ENCODE results near the gene MACROD2. TPM values are rescaled to one million over a fixed set of nuclear protein-coding genes. Genes with fewer than 3 reads are reported as not detected.

MACROD2 gene
- polyA plus RNA-seq, 1 donor from 2014 or later, result 23.2 TPM

DNA sequence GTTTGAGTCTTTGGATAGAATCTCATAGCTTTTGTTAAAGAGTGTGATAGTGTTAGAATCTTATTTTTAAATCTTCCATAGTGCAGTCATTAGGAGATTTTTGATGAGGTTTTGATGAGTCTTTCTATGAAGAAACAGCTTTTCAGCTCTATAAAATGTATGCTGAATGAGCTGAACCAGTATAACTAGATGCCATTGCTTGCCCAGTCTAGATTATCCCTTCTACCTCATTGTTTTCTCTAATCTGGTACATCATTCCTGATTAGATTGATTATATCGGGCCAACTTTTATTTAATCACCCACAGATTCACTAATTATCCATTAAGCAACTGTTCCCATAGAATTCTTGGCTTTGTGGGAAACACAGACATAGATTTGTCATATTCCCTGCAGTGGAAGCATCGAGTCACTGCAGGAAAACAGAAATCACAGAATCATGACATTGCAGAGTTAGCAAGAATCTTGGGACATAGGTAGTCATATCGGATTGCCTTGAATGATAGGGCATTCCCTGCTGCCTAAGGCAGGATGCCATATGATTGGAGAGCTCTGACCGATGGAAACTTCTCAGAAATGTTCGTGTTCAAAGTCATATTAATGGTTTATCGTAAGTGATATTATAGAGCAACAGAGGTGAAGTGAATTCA is 1224.8 kb downstream of the MACROD2 start:
- Histone ChIP-seq H3K9ac (ENCODE audit: low read length) (no peak overlapping the region), H3F3A (ENCODE audit: insufficient read depth, low read length, poor library complexity, severe bottlenecking) (no peaks in the 10 kb centered on the region), H3K79me2 (replicated peaks; ENCODE audit: insufficient read depth, low read length) (no peaks in the 10 kb centered on the region), H3K4me3 (ENCODE audit: low read length) (no peak overlapping the region), H3K4me2 (ENCODE audit: low read length) (no peak overlapping the region), H3K9me2 (ENCODE audit: insufficient read depth, low read length) (no peaks in the 10 kb centered on the region), H3K36me3 (ENCODE audit: insufficient read depth, low read length) (no peaks in the 10 kb centered on the region), H2AFZ (ENCODE audit: low read depth, low read length) (no peak overlapping the region), H3K9me3 (ENCODE audit: low read length) (no peaks in the 10 kb centered on the region), H3K27me3 (ENCODE audit: insufficient read depth, low read depth, low read length) (no peaks in the 10 kb centered on the region), H3K27ac (ENCODE audit: low read length) (no peak overlapping the region), H4K20me1 (ENCODE audit: insufficient read depth) (no peaks in the 10 kb centered on the region)
- TF ChIP-seq EZH2 (IDR thresholded peaks at IDR 0.05; ENCODE audit: borderline replicate concordance, insufficient read depth, low read length, poor library complexity, severe bottlenecking), result no peak
- TF ChIP-seq, protein P1, sequence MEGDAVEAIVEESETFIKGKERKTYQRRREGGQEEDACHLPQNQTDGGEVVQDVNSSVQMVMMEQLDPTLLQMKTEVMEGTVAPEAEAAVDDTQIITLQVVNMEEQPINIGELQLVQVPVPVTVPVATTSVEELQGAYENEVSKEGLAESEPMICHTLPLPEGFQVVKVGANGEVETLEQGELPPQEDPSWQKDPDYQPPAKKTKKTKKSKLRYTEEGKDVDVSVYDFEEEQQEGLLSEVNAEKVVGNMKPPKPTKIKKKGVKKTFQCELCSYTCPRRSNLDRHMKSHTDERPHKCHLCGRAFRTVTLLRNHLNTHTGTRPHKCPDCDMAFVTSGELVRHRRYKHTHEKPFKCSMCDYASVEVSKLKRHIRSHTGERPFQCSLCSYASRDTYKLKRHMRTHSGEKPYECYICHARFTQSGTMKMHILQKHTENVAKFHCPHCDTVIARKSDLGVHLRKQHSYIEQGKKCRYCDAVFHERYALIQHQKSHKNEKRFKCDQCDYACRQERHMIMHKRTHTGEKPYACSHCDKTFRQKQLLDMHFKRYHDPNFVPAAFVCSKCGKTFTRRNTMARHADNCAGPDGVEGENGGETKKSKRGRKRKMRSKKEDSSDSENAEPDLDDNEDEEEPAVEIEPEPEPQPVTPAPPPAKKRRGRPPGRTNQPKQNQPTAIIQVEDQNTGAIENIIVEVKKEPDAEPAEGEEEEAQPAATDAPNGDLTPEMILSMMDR (IDR thresholded peaks at IDR 0.05; ENCODE audit: poor library complexity, severe bottlenecking), result no peak
- TF ChIP-seq POLR2AphosphoS5 (IDR thresholded peaks at IDR 0.05), result no peak
- no peak for TF ChIP-seq EP300 (conservative IDR thresholded peaks at IDR 0.05; ENCODE audit: poor library complexity, severe bottlenecking)
- TF ChIP-seq, protein P2, sequence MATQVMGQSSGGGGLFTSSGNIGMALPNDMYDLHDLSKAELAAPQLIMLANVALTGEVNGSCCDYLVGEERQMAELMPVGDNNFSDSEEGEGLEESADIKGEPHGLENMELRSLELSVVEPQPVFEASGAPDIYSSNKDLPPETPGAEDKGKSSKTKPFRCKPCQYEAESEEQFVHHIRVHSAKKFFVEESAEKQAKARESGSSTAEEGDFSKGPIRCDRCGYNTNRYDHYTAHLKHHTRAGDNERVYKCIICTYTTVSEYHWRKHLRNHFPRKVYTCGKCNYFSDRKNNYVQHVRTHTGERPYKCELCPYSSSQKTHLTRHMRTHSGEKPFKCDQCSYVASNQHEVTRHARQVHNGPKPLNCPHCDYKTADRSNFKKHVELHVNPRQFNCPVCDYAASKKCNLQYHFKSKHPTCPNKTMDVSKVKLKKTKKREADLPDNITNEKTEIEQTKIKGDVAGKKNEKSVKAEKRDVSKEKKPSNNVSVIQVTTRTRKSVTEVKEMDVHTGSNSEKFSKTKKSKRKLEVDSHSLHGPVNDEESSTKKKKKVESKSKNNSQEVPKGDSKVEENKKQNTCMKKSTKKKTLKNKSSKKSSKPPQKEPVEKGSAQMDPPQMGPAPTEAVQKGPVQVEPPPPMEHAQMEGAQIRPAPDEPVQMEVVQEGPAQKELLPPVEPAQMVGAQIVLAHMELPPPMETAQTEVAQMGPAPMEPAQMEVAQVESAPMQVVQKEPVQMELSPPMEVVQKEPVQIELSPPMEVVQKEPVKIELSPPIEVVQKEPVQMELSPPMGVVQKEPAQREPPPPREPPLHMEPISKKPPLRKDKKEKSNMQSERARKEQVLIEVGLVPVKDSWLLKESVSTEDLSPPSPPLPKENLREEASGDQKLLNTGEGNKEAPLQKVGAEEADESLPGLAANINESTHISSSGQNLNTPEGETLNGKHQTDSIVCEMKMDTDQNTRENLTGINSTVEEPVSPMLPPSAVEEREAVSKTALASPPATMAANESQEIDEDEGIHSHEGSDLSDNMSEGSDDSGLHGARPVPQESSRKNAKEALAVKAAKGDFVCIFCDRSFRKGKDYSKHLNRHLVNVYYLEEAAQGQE (IDR thresholded peaks at IDR 0.05; ENCODE audit: borderline replicate concordance), result no peak
- TF ChIP-seq RAD21 (conservative IDR thresholded peaks at IDR 0.05), result no peak
- TF ChIP-seq TAF1 (IDR thresholded peaks at IDR 0.05; ENCODE audit: low read depth), result no peak
- no peak for TF ChIP-seq SMC3 (conservative IDR thresholded peaks at IDR 0.05; ENCODE audit: poor library complexity)
- no peak for TF ChIP-seq MXI1 (conservative IDR thresholded peaks at IDR 0.05; ENCODE audit: poor library complexity, severe bottlenecking)

DNA sequence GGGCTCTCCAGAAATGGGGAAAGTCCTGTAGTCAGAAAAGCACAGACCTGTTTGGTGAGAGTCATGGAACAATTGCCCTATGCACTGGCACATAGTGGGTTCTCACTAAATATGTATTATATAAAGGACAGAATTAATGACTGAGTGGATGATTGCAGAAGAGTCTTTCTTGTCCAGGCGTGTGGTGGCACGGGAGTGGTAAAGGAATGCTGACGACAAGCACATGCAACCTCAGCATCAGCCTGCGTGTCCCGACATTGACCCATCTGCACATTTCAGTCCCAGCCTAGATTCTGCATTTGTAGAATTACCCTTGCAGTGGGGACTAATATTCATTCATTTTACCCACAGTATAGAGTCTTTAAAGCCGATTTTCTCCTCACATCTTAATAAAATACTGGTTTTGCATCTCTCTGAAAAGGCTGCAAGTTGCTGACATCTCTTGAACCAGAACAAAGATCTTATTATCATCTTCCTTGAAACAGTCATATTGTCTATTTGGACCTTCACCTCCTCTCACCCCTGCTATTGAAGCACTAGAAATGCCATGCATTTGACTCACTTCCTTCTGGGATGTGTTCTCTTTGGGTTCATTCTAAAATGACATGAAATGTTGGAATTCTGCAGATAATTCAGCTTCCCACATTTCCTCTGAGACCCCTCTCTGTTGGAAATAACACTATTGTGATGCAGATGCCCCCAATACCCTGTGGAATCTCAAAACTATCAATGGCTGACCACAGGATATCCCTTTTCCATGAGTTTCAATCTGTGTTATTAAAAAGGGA is 1225.7 kb downstream of the MACROD2 start:
- Histone ChIP-seq H3K4me3 (ENCODE audit: low read length) (no peak overlapping the region), H3K4me2 (ENCODE audit: low read length) (no peak overlapping the region), H4K20me1 (ENCODE audit: insufficient read depth) (no peaks in the 10 kb centered on the region), H3K36me3 (ENCODE audit: insufficient read depth, low read length) (no peaks in the 10 kb centered on the region), H3F3A (ENCODE audit: insufficient read depth, low read length, poor library complexity, severe bottlenecking) (no peaks in the 10 kb centered on the region), H3K27me3 (ENCODE audit: insufficient read depth, low read depth, low read length) (no peaks in the 10 kb centered on the region), H3K9me3 (ENCODE audit: low read length) (no peaks in the 10 kb centered on the region), H3K27ac (ENCODE audit: low read length) (no peak overlapping the region), H3K79me2 (replicated peaks; ENCODE audit: insufficient read depth, low read length) (no peaks in the 10 kb centered on the region), H3K9ac (ENCODE audit: low read length) (no peak overlapping the region), H2AFZ (ENCODE audit: low read depth, low read length) (no peak overlapping the region), H3K9me2 (ENCODE audit: insufficient read depth, low read length) (no peaks in the 10 kb centered on the region)
- TF ChIP-seq POLR2AphosphoS5 (IDR thresholded peaks at IDR 0.05) (no peak), MXI1 (conservative IDR thresholded peaks at IDR 0.05; ENCODE audit: poor library complexity, severe bottlenecking) (no peak), SMC3 (conservative IDR thresholded peaks at IDR 0.05; ENCODE audit: poor library complexity) (no peak), TAF1 (IDR thresholded peaks at IDR 0.05; ENCODE audit: low read depth) (no peak), EZH2 (IDR thresholded peaks at IDR 0.05; ENCODE audit: borderline replicate concordance, insufficient read depth, low read length, poor library complexity, severe bottlenecking) (no peak), EP300 (conservative IDR thresholded peaks at IDR 0.05; ENCODE audit: poor library complexity, severe bottlenecking) (no peak), RAD21 (conservative IDR thresholded peaks at IDR 0.05) (no peak)
- TF ChIP-seq, protein P1 (IDR thresholded peaks at IDR 0.05; ENCODE audit: poor library complexity, severe bottlenecking), result no peak
- TF ChIP-seq, protein P2 (IDR thresholded peaks at IDR 0.05; ENCODE audit: borderline replicate concordance), result no peak
